ENCODE measurements around the gene CFAP65. TPM values are rescaled to one million over a fixed set of nuclear protein-coding genes. Genes with fewer than 3 reads are reported as not detected.
A peak's percentile ranks its signal among the peaks of the same experiment; 100 is the strongest.

Gene CFAP65
- total and polyA plus RNA-seq, 2 of the 13 experiments (the other 11 are each of a cell fraction or from before 2014, with no cell fraction given): 0.05 TPM; not detected in 1

DNA sequence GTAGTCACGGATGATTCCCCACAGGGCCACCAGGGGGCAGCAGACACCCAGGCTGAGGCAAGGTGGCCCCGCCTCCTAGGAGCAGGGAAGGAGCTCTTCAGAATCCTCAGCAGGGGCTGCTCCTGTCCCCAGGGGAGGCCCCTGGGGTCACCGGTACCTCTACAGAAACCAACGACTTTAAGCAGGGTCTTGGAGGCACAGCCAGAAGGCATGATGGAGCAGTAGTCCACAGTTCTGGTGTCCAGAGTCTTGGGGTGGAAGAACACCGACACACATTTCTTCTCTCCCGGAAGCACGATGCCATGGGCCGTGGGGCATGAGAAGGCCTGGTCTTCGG is 11.5 kb downstream of the CFAP65 start (continued):
- TF ChIP-seq ZNF407 (CRISPR knock-in tag; IDR thresholded peaks at IDR 0.05; ENCODE audit: not compliant biosample characterization) (peak; percentile 58), ZNF34 (CRISPR knock-in tag; IDR thresholded peaks at IDR 0.05; ENCODE audit: borderline replicate concordance) (no peak), ZNF775 (CRISPR knock-in tag; IDR thresholded peaks at IDR 0.05; ENCODE audit: borderline replicate concordance) (no peak), SOX5 (CRISPR knock-in tag; IDR thresholded peaks at IDR 0.05; ENCODE audit: borderline replicate concordance) (peak; percentile 29; the same call in 1 of the 2 replicates), ZNF343 (CRISPR knock-in tag; IDR thresholded peaks at IDR 0.05) (0 out of 2 replicates have a peak, but pooled peaks have one; percentile 40), ZNF788 (CRISPR knock-in tag; IDR thresholded peaks at IDR 0.05; ENCODE audit: borderline replicate concordance) (no peak), DNMT1 (CRISPR knock-in tag; IDR thresholded peaks at IDR 0.05) (no peak), HOXA3 (CRISPR knock-in tag; IDR thresholded peaks at IDR 0.05) (no peak), MLXIP (CRISPR knock-in tag; IDR thresholded peaks at IDR 0.05; ENCODE audit: borderline replicate concordance) (no peak), NR2F6 (IDR thresholded peaks at IDR 0.05) (no peak), NR2F6 (CRISPR knock-in tag; IDR thresholded peaks at IDR 0.05) (no peak), ZNF569 (CRISPR knock-in tag; IDR thresholded peaks at IDR 0.05; ENCODE audit: borderline replicate concordance) (no peak), ZFP41 (CRISPR knock-in tag; IDR thresholded peaks at IDR 0.05; ENCODE audit: borderline replicate concordance) (no peak), CBX5 (CRISPR knock-in tag; IDR thresholded peaks at IDR 0.05; ENCODE audit: borderline replicate concordance) (no peak), RARG (CRISPR knock-in tag; IDR thresholded peaks at IDR 0.05; ENCODE audit: low read depth) (no peak), ARNT2 (CRISPR knock-in tag; IDR thresholded peaks at IDR 0.05; ENCODE audit: low read depth) (no peak), ZNF501 (CRISPR knock-in tag; IDR thresholded peaks at IDR 0.05) (no peak), RFXAP (CRISPR knock-in tag; IDR thresholded peaks at IDR 0.05; ENCODE audit: borderline replicate concordance) (no peak)
- TF ChIP-seq, protein P1, sequence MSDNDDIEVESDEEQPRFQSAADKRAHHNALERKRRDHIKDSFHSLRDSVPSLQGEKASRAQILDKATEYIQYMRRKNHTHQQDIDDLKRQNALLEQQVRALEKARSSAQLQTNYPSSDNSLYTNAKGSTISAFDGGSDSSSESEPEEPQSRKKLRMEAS (IDR thresholded peaks at IDR 0.05): no peak

All from HepG2 (cell line).